GM19455 (cell line): ENCODE measurements around the gene TADA2B.
A peak's percentile ranks its signal among the peaks of the same experiment; 100 is the strongest.
"Not testable (repeated sequence)": the region's sequence is repeated elsewhere in the genome, so short reads cannot be mapped to it uniquely, and the experiment has no call there.

Experiments
- ATAC-seq: cut with Tn5 transposase; IDR thresholded peaks from one replicate; pipeline ENCODE4 v1.9.1; 2021; ENCODE audit not compliant: unreplicated experiment

Gene TADA2B

DNA sequence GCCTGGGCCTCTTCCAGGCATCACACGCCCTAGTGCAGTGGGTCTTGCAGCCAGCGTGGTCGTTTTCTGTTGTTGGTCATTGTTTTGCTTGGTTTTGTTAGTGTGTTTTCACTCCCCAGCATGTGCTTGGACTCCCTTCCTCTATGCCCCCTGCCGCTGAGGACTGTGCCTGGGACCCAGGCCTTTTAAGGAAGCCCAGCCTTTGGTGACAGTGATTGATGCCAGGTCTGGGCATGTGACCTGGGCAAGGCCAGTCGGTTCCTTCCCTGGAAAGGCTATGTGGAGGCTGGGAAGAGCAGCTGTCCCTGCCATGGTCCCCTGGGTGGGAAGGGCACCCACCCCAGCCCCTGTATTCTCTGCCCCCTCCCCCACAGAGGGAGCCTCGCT is 33.5 kb downstream of the TADA2B start:
- no peak for ATAC-seq

DNA sequence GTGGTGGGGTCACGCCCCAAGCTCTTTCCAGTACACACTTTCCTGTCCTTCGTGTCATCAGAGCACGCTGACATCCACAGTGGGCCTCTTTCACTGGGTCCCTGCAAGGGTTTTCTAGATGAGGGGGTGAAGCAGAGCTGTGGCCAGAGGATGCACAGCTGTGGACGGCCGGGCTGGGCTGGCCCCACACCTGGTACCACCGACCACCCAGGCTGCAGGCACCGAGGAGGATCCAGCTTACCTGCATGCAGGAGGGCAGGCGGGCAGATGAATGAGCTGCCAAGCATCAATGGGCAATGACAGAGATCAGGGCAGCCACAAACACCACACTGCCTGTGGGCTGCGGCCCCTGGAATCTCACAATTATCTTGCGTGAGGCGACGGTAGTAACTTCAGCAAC is 34.2 kb downstream of the TADA2B start:
- ATAC-seq: no peak

DNA sequence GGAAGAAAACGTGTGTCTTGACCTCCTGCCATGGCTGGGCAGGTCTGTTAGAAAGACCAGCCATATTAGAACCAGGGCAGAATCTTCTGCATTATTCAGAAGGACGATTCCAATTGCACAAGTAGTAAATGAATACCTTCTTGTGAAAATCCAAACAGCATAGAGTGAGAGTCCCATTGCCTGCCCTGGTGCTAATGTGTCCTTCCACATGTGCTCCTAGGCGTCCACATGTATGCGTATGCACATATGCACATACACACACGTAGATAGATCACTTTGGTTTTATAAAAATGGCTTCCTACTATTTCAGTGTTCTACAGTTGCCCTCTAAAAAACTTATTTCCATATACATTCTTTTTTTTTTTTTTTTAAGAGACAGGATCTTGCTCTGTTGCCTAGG is 34.9 kb downstream of the TADA2B start:
- no peak for ATAC-seq

DNA sequence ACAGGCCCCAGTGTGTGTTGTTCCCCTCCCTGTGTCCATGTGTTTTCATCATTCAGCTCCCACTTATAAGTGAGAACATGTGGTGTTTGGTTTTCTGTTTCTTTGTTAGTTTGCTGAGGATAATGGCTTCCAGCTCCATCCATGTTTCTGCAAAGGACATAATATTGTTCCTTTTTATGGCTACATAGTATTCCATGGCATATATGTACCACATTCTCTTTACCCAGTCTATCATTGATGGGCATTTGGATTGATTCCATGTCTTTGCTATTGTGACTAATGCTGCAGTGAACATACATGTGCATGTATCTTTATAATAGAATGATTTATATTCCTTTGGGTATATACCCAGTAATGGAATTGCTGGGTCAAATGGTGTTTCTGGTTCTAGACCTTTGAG is 36.3 kb downstream of the TADA2B start:
- ATAC-seq: not testable (repeated sequence)

DNA sequence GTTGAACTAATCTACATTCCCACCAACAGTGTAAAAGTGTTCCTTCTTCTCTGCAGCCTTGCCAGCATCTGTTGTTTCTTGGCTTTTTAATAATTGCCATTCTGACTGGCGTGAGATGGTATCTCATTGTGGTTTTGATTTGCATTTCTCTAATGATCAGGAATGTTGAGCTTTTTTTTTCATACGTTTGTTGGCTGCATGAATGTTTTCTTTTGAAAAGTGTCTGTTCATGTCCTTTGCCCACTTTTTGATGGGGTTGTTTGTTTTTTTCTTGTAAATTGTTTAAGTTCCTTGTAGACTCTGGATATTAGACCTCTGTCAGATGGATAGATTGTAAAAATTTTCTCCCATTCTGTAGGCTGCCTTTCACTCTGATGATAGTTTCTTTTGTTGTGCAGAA is 36.7 kb downstream of the TADA2B start:
- ATAC-seq: not testable (repeated sequence)

DNA sequence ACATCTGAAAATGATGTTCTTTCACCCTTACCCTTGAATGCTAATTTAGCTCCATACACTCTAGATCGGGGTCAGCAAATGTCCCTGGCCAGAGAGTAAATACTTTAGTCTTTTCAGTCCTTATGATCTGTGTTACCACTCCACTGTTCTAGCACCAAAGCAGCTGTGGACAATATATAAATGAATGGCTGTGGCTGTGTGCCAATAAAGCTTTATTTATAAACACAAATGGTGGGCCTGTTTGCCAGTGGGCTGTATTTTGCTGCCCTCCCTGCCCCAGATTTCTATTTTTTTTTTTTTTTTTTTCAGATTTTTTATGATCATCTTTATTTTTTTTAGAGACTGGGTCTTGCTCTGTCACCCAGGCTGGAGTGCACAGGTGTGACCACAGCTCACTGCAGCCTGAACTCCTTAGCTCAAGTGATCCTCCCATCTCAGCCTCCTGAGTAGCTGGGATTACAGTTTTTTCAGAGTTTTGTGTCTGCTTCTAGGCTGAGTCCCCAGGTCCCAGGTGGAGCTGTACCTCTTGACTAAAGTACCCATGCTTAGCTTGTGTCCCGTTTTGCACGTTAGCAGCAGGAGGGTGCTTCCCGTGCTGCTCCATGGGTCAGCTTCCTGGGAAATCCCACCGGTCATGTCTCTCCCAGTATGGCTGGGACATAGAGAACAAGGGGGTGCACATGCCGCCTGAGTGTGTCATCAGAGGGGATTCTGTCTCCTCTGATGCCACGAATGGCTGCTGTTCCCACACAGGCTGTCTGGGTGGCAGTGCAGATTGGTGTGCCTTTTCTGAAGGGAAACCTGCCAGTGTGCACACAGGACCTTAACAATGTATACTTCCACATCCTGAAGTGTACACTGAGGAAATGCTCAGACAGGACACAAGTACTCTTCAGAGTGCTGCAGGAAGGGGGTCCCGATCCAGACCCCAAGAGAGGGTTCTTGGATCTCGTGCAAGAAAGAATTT is 40.7 kb downstream of the TADA2B start:
- ATAC-seq: no peak

DNA sequence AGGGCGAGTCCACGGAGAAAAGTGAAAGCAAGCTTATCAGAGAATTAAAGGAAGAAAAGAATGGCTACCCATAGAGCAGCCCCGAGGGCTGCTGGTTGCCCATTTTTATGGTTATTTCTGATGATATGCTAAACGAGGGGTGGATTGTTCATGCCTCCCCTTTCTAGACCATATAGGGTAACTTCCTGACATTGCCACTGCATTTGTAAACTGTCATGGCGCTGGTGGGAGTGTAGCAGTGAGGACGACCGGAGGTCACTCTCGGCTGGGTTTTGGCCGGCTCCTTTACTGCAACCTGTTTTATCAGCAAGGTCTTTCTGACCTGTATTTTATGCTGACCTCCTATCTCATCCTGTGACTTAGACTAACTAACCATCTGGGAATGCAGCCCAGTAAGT is 41.4 kb downstream of the TADA2B start:
- not testable (repeated sequence) for ATAC-seq

DNA sequence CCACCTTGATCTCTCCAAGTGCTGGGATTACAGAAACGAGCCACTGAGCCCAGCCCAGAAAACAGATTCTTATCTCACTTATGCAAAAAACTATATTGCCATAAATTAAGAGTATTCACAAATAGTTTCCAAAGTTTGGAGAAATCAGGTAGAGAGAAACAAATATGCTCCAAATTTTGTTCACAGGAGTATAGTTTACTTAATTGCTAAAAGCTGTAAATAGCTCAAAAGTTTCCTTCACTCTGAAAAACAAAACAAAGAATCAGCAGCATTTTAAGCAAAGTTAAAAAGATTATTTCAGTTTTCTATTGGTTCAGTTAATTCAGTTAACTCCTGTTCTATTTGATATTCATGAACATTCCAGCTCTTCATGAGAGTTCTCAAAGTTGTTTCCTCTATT is 43.2 kb downstream of the TADA2B start:
- no peak for ATAC-seq

DNA sequence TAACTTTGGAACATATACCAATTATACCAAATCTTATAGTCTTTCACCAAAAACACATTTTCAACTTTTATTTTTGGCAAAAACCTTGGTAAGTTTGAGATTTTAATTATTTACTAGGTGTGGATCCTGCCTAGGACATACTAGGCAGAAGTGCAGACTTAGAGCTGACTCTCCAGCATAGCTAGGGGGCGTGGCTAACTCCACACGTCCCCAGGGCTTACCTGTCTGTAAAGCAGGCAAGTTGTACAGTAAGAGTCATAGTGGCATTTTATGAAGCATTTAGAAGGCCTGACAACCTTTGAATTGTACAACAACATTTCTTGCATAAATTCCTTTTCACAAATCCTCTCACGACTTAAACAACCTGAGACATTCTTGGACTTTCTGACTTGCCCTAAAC is 43.9 kb downstream of the TADA2B start:
- ATAC-seq: no peak

DNA sequence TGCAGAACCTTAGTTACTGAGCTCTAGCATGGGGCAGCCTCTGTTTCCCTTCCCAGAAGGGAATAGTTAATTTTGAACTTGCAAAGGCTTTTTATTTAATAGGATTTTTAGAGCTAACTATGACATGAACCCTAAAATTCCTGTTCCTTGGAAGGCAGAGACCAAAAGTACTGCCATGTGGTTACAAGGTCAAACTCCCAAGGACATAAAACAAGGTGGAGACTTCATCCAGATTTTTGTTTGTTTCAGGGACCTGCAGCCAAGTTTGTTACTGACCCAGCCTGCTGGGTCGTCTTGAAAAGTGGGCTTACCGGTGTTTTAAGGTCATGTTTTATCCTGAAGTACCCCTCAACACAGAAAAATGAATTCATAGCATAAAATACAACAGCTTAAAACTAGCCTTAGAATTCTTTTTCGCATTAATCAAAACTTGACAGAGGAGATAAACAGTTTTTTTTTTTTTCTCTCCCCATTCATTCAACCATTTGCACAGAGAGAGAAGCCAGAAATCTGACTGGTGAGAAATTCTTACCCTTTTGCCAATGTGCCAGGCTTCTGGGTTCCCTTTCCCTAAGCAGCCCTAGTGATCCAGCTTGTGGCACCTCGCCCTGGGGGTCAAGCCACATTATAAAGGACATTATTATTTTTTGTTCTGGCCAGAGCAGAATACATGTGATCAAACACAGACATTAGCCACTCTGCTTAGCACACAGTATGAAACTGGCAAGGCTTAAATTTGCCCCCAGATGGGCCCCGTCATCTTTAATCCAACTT is 46.2 kb downstream of the TADA2B start:
- ATAC-seq: no peak

DNA sequence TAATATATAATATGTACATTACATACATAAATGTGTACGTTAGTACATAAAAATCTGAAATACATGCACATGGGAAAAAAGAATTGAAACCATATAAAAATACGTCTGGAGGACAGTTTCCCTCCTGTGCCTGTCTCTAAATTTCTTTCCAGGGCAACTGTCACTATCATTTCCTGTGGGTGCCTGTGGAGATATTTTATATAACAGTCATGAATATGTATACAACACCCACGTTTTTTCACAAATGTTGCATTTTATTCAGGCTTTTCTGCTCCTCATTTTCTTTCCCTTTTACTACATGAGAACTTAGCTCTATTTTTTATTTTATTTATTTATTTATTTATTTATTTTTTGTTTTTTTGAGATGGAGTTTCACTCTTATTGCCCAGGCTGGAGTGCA is 48.9 kb downstream of the TADA2B start:
- ATAC-seq: no peak

DNA sequence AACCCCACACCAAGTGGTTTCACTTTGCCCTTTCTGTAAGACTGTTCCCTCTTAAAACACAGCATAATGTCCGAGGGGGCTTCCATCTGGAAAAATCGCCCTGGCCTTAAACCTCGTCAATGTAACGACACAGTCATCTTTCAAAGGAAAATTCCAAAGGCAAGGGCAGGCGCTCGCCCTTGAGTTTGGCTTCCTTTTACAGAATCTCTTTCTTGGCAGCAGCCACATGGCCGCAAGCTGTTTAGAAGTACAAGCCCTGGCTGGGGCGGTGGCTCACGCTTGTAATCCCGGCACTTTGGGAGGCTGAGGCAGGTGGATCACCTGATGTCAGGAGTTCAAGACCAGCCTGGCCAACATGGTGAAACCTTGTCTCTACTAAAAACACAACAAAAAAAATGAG is 51.7 kb downstream of the TADA2B start:
- no peak for ATAC-seq

DNA sequence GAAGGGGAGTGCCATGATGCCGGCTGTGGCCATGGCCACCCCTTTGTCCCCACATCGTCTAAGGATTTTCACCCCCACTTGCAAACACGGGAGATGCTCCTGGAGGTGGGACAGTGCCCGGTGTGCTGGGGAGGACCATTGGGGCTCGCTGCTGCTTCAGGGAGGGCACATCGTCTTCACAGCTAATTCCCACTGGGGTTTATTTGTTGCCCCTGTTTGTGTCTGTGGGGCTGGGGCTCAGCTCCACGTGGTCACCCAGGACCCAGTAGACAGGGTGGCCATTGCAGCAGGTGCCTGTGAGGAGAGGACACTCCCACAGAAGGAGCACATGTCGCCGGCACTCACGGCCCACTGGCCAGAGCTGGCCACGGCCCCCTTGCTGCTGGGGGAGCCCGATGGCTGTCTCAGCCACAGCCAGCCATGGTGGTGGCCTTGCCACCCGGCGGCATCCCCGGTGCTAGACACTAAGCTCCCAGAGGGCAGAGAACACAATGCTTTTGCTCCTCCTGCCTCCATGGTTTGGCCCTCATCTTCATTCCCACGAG is 52.5 kb downstream of the TADA2B start:
- ATAC-seq: no peak

DNA sequence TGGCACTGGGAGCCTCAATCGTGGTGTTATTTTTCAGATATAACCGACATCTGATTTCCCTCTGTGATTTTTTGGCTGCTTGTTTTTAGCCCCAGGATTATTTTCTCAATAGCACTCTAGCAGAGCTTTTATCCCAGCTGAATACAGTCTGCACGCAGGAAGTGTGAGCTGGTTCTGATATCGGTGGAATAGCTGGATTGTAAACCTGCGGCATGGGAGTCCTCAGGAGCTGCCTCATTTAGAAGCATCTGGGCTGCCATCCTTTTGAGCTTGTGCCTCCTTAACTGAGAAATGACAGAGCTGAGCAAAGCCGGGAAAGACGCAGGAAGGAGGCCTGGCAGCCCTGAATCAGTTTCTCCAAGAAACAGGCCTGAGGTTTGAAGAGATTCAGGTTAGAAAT is 53.1 kb downstream of the TADA2B start:
- ATAC-seq: no peak

DNA sequence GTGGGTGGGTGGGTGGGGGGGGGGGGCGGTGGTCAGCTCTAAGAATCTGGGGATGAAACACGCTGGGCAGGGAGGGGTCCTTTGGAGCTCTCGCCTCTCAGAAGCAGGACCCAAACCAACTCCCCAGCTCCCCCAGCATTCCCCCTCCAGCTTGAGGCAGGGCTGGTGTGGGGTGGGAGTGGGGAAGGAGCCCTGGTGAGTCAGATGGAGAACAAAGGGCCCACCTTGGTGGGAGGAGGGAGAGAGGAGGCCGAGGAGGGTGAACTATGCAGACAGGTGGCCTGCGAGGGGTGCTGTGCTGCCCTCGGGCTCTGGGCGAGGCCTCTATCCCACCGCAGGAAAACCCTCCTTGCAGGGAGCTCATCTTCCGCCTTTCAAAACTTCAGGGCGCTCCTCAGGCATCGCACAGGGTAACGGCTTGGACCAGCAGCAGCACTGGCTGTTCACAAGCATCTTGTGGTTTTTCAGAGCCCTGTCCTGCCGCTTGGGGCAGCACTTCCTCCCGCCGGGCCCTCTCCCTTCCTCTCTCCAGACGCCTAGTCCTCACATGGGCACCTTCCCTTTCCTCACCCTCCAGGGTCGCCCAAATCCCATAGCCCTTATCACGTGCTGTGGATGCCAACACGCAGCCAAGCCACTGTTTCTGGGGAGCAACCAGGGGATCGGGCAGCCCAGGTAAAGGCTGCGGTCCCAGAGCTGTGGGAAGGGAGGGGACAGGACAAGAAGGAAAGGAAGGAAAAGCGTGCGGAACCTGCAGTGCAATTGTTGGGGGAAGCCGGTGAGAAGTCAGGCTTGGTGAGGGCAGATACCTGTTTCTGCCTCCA is 58.7 kb downstream of the TADA2B start:
- ATAC-seq: peak; percentile 68

DNA sequence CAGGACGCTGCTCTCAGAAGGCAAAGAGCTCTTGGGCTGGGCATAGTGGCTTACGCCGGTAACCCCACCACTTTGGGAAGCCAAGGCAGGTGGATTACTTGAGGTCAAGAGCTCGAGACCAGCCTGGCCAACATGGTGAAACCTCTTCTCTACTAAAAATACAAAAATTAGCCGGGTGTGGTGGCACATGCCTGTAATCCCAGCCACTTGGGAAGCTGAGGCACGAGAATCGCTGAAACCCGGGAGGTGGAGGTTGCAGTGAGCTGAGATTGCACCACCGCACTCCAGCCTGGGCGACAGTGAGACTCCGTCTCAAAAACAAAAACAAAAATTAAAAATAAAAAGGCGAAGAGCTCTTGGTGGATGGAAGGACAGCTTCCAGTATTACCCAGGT is 59.3 kb downstream of the TADA2B start:
- not testable (repeated sequence) for ATAC-seq

DNA sequence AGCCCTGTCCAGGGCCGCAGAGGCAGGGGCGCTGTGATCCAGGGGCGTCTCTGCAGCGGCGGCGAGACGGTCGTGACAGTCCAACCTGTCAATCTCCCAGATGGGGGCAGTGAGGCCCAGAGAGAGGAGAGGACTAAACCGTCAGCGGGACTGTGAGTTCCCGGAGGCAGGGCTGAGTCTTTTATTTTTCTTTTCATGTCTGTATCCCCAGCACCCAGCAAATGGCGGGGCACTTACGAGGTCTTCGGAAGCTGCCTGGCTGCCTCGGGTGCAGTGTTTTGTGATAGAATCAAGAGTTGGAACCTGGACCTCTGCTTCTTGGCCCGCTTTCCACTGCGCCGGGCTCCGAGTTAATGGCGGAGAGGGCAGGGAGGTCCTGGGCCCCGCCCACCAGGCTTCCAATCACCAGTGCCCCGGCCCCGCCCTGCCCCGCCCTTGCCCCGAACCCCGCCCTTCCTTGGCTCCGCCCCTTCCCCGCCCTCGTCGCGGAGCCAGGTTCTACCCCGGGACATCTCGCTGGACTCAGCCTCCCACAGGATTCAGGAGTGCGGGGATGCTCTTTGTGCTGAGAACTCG is 59.9 kb downstream of the TADA2B start:
- ATAC-seq: peak; percentile 82

DNA sequence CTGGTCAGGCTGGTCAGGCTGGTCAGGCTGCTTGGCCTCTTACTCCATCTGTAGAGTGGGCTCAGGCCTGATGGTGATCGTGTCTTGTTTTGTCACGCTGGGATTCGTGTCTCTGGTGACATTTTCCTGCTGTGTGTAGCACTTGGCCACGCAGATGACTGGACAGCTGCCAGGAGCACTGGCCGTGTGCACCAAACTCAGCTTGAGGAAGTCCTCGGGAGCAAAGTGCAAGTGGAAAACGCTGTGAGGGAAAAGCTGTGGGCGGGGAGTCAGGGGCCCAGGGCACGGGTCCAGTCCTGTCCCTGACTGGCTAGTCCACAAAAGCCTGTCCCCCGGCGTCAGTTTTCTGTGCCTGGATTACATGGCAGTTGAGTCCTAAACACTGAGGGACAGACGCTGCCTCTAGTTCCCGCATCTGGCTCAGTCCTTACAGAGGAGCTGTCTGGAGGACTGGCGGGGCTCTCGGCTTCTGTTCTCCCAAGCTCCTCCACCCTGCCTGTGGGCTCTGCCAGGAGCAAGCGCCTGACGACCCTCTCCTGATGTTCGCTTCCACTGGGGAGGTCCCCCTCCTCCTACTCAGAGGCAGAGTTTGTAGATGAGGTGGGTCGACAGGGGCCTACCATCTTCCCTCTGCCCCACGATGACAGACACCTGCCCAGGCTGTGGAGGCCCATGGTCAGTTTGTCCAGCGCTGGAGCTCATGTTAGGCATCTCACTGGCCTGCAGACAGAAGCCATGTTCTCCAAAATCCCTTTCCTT is 60.6 kb downstream of the TADA2B start:
- no peak for ATAC-seq

DNA sequence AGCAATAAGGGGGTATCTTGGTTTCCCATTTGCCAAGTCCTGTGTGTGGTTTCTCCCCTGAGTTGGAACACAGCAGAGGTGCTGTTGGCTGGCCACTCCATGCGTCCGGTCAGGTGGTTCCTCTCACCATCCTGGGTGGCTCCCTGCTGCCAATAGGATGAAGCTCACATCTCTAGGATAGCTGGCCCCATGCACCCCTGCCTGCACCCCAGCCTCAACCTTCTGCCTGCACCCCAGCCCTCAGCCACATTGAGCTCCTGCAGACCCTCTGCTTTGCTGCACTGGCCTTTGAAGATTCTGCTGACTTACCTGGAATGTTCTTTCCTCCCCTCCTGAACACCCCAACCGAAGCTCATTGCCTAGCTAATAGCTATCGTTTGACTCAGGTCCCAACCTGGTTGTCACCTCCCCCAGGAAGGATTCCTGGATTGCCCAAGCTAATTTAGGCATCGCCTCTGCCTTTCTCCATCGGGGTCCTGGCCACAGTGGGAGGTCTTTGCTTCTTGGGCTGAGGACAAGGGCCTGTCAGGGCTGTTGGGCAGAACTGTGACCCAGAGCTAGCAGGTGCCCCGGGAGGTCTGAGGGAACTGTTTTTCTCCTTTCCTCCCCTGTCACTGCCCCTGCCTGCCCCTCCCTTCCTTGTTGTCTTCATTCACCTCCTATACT is 61.3 kb downstream of the TADA2B start:
- no peak for ATAC-seq
